ENCODE measurements around the gene L3MBTL2. TPM values are rescaled to one million over a fixed set of nuclear protein-coding genes. Genes with fewer than 3 reads are reported as not detected.

L3MBTL2 gene
- total RNA-seq: 8.2 and 10.8 TPM in 2 replicates

DNA sequence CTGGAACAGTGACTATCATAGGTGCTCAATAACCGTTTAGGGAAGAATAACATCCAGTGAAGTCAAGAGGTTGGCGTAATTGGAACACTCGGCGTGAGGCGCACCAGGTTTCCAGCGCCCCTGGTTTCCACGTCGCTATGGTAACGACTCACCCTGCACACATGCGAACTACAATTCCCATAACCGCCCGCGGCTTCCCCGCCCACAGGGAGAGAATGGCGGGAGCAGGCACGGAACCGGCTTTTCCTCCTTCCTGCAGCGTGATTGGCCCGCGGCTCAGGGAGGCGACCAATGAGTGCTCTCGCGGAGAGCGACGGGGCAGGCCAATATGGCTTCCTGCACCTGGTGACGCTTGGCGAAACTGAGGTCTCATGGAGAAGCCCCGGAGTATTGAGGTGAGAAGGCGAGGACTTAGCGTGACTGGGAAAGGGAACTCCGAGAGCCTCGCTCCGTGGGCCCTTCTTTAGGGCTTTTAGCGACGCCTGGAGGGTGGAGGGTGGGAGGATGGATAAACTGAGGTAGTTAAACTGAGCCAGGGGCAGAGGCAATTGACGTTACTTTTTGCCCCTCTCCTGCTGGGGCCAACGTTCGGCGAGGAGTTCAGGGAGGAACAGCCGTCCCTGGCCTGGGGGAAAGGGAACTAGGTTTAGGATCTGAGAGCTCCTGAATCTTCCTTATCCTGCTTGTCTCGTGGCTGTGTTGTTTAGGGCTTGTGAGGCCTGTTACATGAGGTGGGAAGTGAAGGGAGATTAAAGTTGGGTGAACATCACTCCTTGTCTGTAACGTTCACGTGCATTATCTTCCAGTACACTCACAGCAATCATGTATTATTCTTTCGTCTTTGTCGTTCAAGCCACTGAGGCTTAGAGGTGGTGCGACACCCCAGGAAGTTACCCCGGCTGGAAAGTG lies at the start of gene L3MBTL2:
L3MBTL2 (plus strand) TSS at position 321 of the 909 bp plus-strand sequence; CDS start at position 372, 51 bp downstream.
- FAIRE-seq (peak; percentile 70), DNase-seq (ENCODE audit: low read depth) (peak; percentile 91)
- peaks cover 3% of the 10 kb centered on the region for H3K36me3 ChIP-seq (ENCODE audit: control insufficient read depth, insufficient read depth, low read length)
- TF ChIP-seq CTCF (IDR thresholded peaks at IDR 0.05; ENCODE audit: insufficient read depth, low read length, severe bottlenecking): no peak
- H3K4me3 ChIP-seq (ENCODE audit: low read depth, low read length): peak within 1 kb of the TSS; percentile 71
- no peaks in the 10 kb centered on the region for H3K27me3 ChIP-seq (ENCODE audit: control insufficient read depth, insufficient read depth, low read length)

DNA sequence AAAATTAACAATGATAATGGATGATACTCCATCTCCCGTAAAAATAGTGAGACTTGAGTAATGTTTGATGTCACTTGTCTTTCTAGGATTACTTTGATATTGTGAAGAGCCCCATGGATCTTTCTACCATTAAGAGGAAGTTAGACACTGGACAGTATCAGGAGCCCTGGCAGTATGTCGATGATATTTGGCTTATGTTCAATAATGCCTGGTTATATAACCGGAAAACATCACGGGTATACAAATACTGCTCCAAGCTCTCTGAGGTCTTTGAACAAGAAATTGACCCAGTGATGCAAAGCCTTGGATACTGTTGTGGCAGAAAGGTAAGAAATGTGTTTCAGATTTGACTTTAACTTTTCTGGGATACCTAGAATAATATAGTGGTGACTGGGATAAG lies 48.0 kb upstream of the L3MBTL2 start:
- no peak for FAIRE-seq
- Histone ChIP-seq H3K4me3 (ENCODE audit: low read depth, low read length) (no peak overlapping the region), H3K36me3 (ENCODE audit: control insufficient read depth, insufficient read depth, low read length) (peaks cover 35% of the 10 kb centered on the region), H3K27me3 (ENCODE audit: control insufficient read depth, insufficient read depth, low read length) (no peaks in the 10 kb centered on the region)
- DNase-seq (ENCODE audit: low read depth): no peak
- TF ChIP-seq CTCF (IDR thresholded peaks at IDR 0.05; ENCODE audit: insufficient read depth, low read length, severe bottlenecking): no peak

- Histone ChIP-seq H3K4me3 (ENCODE audit: low read depth, low read length) (no peak overlapping the region), H3K27me3 (ENCODE audit: control insufficient read depth, insufficient read depth, low read length) (no peaks in the 10 kb centered on the region), H3K36me3 (ENCODE audit: control insufficient read depth, insufficient read depth, low read length) (peaks cover 16% of the 10 kb centered on the region)
- no peak for TF ChIP-seq CTCF (IDR thresholded peaks at IDR 0.05; ENCODE audit: insufficient read depth, low read length, severe bottlenecking)
- FAIRE-seq (no peak), DNase-seq (ENCODE audit: low read depth) (no peak)
Measured at GRCh38 chr22:41169157-41169556, 36.0 kb upstream of the L3MBTL2 start.

DNA sequence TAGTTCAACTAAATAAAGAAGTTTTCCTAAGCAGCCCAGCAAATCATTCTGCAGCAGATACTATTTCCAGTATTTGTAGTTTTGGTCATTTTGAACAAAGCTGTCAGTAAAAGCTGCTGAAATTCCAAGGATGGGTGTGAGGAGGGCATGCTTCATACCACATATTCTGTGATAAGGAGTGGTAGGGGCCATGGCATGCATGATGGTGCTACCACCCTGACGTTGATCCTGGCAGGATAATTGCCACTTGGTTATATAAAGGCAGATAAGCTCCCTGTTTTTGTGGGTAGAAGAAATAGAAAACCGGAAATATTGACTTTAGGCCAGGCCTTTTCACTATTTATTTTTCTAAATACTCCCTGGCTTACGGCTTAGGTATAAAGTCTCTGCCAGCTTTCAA lies 33.1 kb upstream of the L3MBTL2 start:
- Histone ChIP-seq H3K27me3 (ENCODE audit: control insufficient read depth, insufficient read depth, low read length) (no peaks in the 10 kb centered on the region), H3K36me3 (ENCODE audit: control insufficient read depth, insufficient read depth, low read length) (peaks cover 21% of the 10 kb centered on the region), H3K4me3 (ENCODE audit: low read depth, low read length) (no peak overlapping the region)
- FAIRE-seq (no peak), DNase-seq (ENCODE audit: low read depth) (no peak)
- no peak for TF ChIP-seq CTCF (IDR thresholded peaks at IDR 0.05; ENCODE audit: insufficient read depth, low read length, severe bottlenecking)

- no peak for FAIRE-seq
- H3K36me3 ChIP-seq (ENCODE audit: control insufficient read depth, insufficient read depth, low read length): peaks cover 21% of the 10 kb centered on the region
- no peak for TF ChIP-seq CTCF (IDR thresholded peaks at IDR 0.05; ENCODE audit: insufficient read depth, low read length, severe bottlenecking)
Measured at GRCh38 chr22:41175546-41175945, 29.6 kb upstream of the L3MBTL2 start.

More at GRCh38 chr22:41175546-41175945, 29.6 kb upstream of the L3MBTL2 start:
- H3K4me3 ChIP-seq (ENCODE audit: low read depth, low read length): no peak overlapping the region
- no peak for DNase-seq (ENCODE audit: low read depth)
- no peaks in the 10 kb centered on the region for H3K27me3 ChIP-seq (ENCODE audit: control insufficient read depth, insufficient read depth, low read length)

Data from bronchial epithelial cell (primary cell).